ENCODE results near the gene ISG20L2. TPM values are rescaled to one million over a fixed set of nuclear protein-coding genes. Genes with fewer than 3 reads are reported as not detected.
A peak's percentile ranks its signal among the peaks of the same experiment; 100 is the strongest.

ISG20L2 gene
- total RNA-seq, 1 donor from 2014 or later = 23.7 TPM

GRCh38 chr1:156726549-156727226 is 1.9 kb downstream of the ISG20L2 start:
- Mint-ChIP-seq H3K27me3 (ENCODE audit: low read depth) (no peaks in the 10 kb centered on the region), H3K36me3 (ENCODE audit: low read depth) (peaks cover 16% of the 10 kb centered on the region), H3K27ac (ENCODE audit: unreplicated experiment) (no peak overlapping the region), H3K9me3 (ENCODE audit: low read depth) (no peaks in the 10 kb centered on the region), H3K4me1 (ENCODE audit: low read depth) (peaks cover 15% of the 10 kb centered on the region), H3K4me3 (ENCODE audit: unreplicated experiment) (no peak overlapping the region)
- peak; percentile 78 for TF ChIP-seq CTCF (IDR thresholded peaks at IDR 0.05)
- DNase-seq (ENCODE audit: low spot score) = no peak

- H3K27ac Mint-ChIP-seq (ENCODE audit: unreplicated experiment) = no peak overlapping the region
- DNase-seq (ENCODE audit: low spot score) = no peak
- peaks cover 15% of the 10 kb centered on the region for H3K4me1 Mint-ChIP-seq (ENCODE audit: low read depth)
- peaks cover 19% of the 10 kb centered on the region for H3K36me3 Mint-ChIP-seq (ENCODE audit: low read depth)
- H3K27me3 Mint-ChIP-seq (ENCODE audit: low read depth) = no peaks in the 10 kb centered on the region
- no peaks in the 10 kb centered on the region for H3K9me3 Mint-ChIP-seq (ENCODE audit: low read depth)
- peak; percentile 93 for TF ChIP-seq CTCF (IDR thresholded peaks at IDR 0.05)
- no peak overlapping the region for H3K4me3 Mint-ChIP-seq (ENCODE audit: unreplicated experiment)
These were observed 2.8 kb downstream of the ISG20L2 start for GRCh38 chr1:156725683-156726280.

DNA sequence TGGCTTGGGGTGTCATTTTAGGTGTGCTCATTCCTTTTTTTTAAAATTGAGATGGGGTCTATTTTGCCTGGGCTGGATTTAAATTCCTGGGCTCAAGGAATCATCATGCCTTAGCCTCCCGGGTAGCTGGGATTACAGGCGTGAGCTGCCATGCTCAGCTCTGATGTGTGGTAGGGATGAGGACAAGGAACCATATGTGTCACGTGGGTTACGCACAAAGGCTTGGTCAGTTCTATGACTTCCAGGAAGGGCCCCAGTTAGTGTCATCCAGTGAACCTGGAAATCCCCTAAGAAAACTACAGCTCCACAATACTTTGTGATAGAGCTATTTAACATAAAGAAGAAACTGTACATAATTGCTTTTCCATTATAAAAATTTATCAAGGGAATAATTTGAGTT is 7.0 kb downstream of the ISG20L2 start:
- no peak for TF ChIP-seq CTCF (IDR thresholded peaks at IDR 0.05)
- DNase-seq (ENCODE audit: low spot score) = no peak
- Mint-ChIP-seq H3K36me3 (ENCODE audit: low read depth) (peaks cover 24% of the 10 kb centered on the region), H3K4me3 (ENCODE audit: unreplicated experiment) (no peak overlapping the region), H3K4me1 (ENCODE audit: low read depth) (peaks cover 5% of the 10 kb centered on the region), H3K27ac (ENCODE audit: unreplicated experiment) (no peak overlapping the region), H3K27me3 (ENCODE audit: low read depth) (no peaks in the 10 kb centered on the region), H3K9me3 (ENCODE audit: low read depth) (no peaks in the 10 kb centered on the region)

DNA sequence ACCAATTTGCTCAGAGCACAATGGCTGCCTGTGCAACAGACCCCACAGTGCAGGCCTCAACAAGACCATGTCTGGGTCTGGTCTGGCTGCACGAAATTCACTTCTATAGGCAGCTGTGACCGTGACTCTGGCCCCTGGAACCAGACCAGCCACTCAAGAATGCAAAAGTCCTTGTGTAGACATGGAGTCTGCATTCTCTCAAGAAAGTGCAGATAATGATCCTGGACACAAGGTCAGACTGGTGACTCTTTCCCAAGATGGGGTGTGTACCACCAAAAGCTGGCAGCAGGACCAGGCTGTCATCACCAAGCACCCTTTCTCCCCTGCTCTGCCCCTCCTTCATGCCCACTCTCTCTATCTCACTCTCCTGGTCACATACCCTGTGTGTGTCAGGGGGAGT is 7.4 kb downstream of the ISG20L2 start:
- Mint-ChIP-seq H3K4me3 (ENCODE audit: unreplicated experiment) (no peak overlapping the region), H3K9me3 (ENCODE audit: low read depth) (no peaks in the 10 kb centered on the region), H3K4me1 (ENCODE audit: low read depth) (peaks cover 5% of the 10 kb centered on the region), H3K27me3 (ENCODE audit: low read depth) (no peaks in the 10 kb centered on the region), H3K36me3 (ENCODE audit: low read depth) (peaks cover 24% of the 10 kb centered on the region), H3K27ac (ENCODE audit: unreplicated experiment) (no peak overlapping the region)
- TF ChIP-seq CTCF (IDR thresholded peaks at IDR 0.05) = no peak
- no peak for DNase-seq (ENCODE audit: low spot score)

GRCh38 chr1:156717351-156717750 is 11.2 kb downstream of the ISG20L2 start:
- Mint-ChIP-seq H3K4me3 (ENCODE audit: unreplicated experiment) (no peak overlapping the region), H3K27ac (ENCODE audit: unreplicated experiment) (no peak overlapping the region), H3K4me1 (ENCODE audit: low read depth) (peaks cover 12% of the 10 kb centered on the region), H3K36me3 (ENCODE audit: low read depth) (peaks cover 8% of the 10 kb centered on the region), H3K9me3 (ENCODE audit: low read depth) (no peaks in the 10 kb centered on the region), H3K27me3 (ENCODE audit: low read depth) (no peaks in the 10 kb centered on the region)
- no peak for TF ChIP-seq CTCF (IDR thresholded peaks at IDR 0.05)
- DNase-seq (ENCODE audit: low spot score) = no peak

Measured in chondrocyte (in vitro differentiated cells).